K562 (cell line): ENCODE data around the gene CARD11. TPM values are rescaled to one million over a fixed set of nuclear protein-coding genes. Genes with fewer than 3 reads are reported as not detected.

Experiments
- ATF1 ChIP-seq, 2 experiments: fragments of 450-650 bp in 1 of 2; IDR thresholded peaks; 2 replicates each; pipeline ENCODE4 v1.6.1; 2016; ENCODE audit warnings: missing compliant biosample characterization in 1 of 2, missing genetic modification characterization in 1 of 2
- NR2C1 ChIP-seq, 2 experiments: fragments of 450-650 bp; IDR thresholded peaks; 2 replicates each; pipeline ENCODE4 v1.6.1; 2017; ENCODE audit warnings: mild to moderate bottlenecking in 2 of 2, antibody characterized with exemption in 1 of 2, inconsistent platforms in 1 of 2, missing compliant biosample characterization in 1 of 2, missing genetic modification characterization in 1 of 2
- PHTF2 ChIP-seq: fragments of 250-450 bp; sonication (Bioruptor Pico); IDR thresholded peaks from 2 replicates; pipeline ENCODE4 v1.5.0; 2021; ENCODE audit warnings: mild to moderate bottlenecking
- POLR2G ChIP-seq: fragments of 200-400 bp; formaldehyde crosslinking; IDR thresholded peaks from 2 replicates; pipeline ENCODE4 v1.6.1; 2017; ENCODE audit warnings: low read depth, mild to moderate bottlenecking, antibody characterized with exemption, low read length, moderate library complexity
- RBM25 ChIP-seq: fragments of 200-400 bp; formaldehyde crosslinking; IDR thresholded peaks from 2 replicates; pipeline ENCODE4 v1.6.1; 2018; ENCODE audit warnings: low read length, low read depth, moderate library complexity; ENCODE audit not compliant: severe bottlenecking
- SNRNP70 ChIP-seq: fragments of 200-400 bp; formaldehyde crosslinking; optimal IDR thresholded peaks from 2 replicates; pipeline ENCODE3; 2017; ENCODE audit warnings: low read depth, low read length
- ZNF354B ChIP-seq: fragments of 250-450 bp; sonication (Bioruptor Pico); IDR thresholded peaks from 2 replicates; pipeline ENCODE4 v1.4.0; 2020
- ZNF764 ChIP-seq: fragments of 250-450 bp; sonication (Bioruptor Pico); IDR thresholded peaks from 2 replicates; pipeline ENCODE4 v1.4.0; 2020; ENCODE audit warnings: low read depth, mild to moderate bottlenecking, moderate library complexity
- polyA plus RNA-seq, 8 experiments: library from polyadenylated mRNA; depleted of rRNA in 4 of 8; stranded (reverse) in 5 of 8; unstranded in 3 of 8; fragments of >200 nt; fragmentation: Nextera tagmentation in 2 of 8; fragmentation: Illumina TruSeq in 1 of 8; extraction: Ambion mirVana in 2 of 8; extraction: Trizol in 1 of 8; gene quantifications; 2 replicates each; pipeline versions ENCODE4 v1.2.1 to v1.2.3, GENCODE V29; 2011 to 2014; ENCODE audit warnings: inconsistent platforms in 1 of 8, missing spikeins in 1 of 8
- total RNA-seq, 7 experiments: library from RNA; depleted of rRNA in 6 of 7; stranded (reverse); fragments of >200 nt in 6 of 7; fragmentation: Illumina TruSeq in 2 of 7; extraction: Trizol in 2 of 7; gene quantifications; 2 replicates each; pipeline versions ENCODE4 v1.2.1 to v1.2.3, GENCODE V29; 2011 to 2021; ENCODE audit warnings: low replicate concordance in 1 of 7
- TF ChIP-seq, protein P1 (sequence below): fragments of 250-450 bp; sonication (Bioruptor Pico); IDR thresholded peaks from 2 replicates; pipeline ENCODE4 v1.9.0; 2021; ENCODE audit warnings: mild to moderate bottlenecking, inconsistent platforms
- TF ChIP-seq, protein P2 (sequence below): fragments of 200-800 bp; sonication (Bioruptor generic); IDR thresholded peaks from 2 replicates; pipeline ENCODE4 v1.6.1; 2017; ENCODE audit warnings: missing genetic modification characterization, missing compliant biosample characterization
- TF ChIP-seq, protein P3 (sequence below): sonication (generic); formaldehyde crosslinking; IDR thresholded peaks from 2 replicates; pipeline ENCODE4 v1.8.1; 2022; ENCODE audit warnings: missing genetic modification reagents

The CARD11 gene
- total and polyA plus RNA-seq, 9 of the 15 experiments (the other 6 are each of a cell fraction or from before 2014, with no cell fraction given) = 0.07 to 12.8 (median 5.7) TPM

DNA sequence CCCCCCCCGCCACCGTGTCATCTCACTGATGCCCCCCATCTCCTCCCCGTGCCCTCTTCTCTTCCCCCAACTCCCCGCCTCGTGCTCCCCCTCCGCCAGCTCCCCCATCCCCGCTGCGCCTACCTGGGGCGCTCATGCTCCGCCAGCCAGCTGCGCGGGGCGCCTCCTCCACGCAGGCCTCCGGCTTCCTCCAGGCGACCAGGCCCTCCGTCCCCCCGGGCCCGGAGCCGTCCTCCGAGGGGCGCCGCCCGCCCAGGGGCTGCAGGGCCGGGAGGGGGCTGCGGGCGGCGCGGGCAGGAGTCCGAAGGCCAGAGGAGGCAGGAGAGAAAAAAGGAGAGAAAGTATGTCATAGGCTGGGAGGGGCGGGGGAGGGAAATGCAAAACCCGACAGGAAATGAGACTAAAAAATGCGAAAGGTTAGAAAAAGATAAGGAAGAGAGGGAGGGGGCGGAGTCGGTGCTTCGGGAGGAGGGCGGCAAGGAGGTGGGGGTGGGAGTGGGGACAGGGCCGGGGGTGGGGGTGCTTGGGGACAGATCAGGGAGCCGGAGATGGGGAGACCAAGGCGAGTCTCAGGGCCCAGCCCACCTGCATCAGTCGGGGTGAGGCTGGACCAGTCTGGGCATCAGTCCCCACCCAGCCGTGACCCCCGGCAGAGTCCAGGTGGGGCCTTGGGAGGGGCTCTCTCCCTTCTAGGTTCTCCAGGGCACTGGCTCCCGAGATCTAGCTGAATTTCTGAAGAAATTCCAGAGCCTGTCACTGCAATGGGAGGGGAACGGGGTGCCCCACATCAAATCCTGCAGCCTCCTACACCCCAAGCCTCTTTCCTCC lies at the start of gene CARD11 (continued):
- TF ChIP-seq SNRNP70 (no peak), RBM25 (peak; percentile 99), ATF1 (CRISPR knock-in tag; IDR thresholded peaks at IDR 0.05) (no peak), ATF1 (tag; IDR thresholded peaks at IDR 0.05) (0 out of 2 replicates have a peak, but pooled peaks have one; percentile 22), NR2C1 (IDR thresholded peaks at IDR 0.05) (no peak), NR2C1 (tag; IDR thresholded peaks at IDR 0.05) (no peak), ZNF354B (CRISPR knock-in tag) (no peak), POLR2G (peak; percentile 60; the same call in 1 of the 2 replicates), ZNF764 (CRISPR knock-in tag) (no peak), PHTF2 (no peak)
- TF ChIP-seq, protein P1, sequence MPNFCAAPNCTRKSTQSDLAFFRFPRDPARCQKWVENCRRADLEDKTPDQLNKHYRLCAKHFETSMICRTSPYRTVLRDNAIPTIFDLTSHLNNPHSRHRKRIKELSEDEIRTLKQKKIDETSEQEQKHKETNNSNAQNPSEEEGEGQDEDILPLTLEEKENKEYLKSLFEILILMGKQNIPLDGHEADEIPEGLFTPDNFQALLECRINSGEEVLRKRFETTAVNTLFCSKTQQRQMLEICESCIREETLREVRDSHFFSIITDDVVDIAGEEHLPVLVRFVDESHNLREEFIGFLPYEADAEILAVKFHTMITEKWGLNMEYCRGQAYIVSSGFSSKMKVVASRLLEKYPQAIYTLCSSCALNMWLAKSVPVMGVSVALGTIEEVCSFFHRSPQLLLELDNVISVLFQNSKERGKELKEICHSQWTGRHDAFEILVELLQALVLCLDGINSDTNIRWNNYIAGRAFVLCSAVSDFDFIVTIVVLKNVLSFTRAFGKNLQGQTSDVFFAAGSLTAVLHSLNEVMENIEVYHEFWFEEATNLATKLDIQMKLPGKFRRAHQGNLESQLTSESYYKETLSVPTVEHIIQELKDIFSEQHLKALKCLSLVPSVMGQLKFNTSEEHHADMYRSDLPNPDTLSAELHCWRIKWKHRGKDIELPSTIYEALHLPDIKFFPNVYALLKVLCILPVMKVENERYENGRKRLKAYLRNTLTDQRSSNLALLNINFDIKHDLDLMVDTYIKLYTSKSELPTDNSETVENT = no peak
- TF ChIP-seq, protein P2, sequence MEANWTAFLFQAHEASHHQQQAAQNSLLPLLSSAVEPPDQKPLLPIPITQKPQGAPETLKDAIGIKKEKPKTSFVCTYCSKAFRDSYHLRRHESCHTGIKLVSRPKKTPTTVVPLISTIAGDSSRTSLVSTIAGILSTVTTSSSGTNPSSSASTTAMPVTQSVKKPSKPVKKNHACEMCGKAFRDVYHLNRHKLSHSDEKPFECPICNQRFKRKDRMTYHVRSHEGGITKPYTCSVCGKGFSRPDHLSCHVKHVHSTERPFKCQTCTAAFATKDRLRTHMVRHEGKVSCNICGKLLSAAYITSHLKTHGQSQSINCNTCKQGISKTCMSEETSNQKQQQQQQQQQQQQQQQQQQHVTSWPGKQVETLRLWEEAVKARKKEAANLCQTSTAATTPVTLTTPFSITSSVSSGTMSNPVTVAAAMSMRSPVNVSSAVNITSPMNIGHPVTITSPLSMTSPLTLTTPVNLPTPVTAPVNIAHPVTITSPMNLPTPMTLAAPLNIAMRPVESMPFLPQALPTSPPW = peak; percentile 82
- TF ChIP-seq, protein P3, sequence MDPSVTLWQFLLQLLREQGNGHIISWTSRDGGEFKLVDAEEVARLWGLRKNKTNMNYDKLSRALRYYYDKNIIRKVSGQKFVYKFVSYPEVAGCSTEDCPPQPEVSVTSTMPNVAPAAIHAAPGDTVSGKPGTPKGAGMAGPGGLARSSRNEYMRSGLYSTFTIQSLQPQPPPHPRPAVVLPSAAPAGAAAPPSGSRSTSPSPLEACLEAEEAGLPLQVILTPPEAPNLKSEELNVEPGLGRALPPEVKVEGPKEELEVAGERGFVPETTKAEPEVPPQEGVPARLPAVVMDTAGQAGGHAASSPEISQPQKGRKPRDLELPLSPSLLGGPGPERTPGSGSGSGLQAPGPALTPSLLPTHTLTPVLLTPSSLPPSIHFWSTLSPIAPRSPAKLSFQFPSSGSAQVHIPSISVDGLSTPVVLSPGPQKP = no peak
